MM.1S (cell line): ENCODE results near the gene FXR1.

Experiments
- CTCF ChIP-seq: fragments of 300-600 bp; sonication (generic); IDR thresholded peaks from 2 replicates; pipeline ENCODE4 v1.5.1; 2016; ENCODE audit warnings: antibody characterized with exemption, low read length, mixed read lengths
- EZH2 ChIP-seq: fragments of 300-600 bp; sonication (generic); optimal IDR thresholded peaks from 2 replicates; pipeline ENCODE3; 2017; ENCODE audit warnings: low read depth, mild to moderate bottlenecking, antibody characterized with exemption, low read length, mixed read lengths
- EZH2phosphoT487 ChIP-seq: fragments of 300-600 bp; sonication (generic); IDR thresholded peaks from 2 replicates; pipeline ENCODE4 v1.6.1; 2018; ENCODE audit warnings: antibody characterized with exemption, low read length

- TF ChIP-seq CTCF (no peak), EZH2 (no peak), EZH2phosphoT487 (no peak)
Observed at GRCh38 chr3:180911876-180912303, 580 bp upstream of the FXR1 start.
